HepG2 (cell line): Measurements from ENCODE around the gene TOR4A. TPM values are rescaled to one million over a fixed set of nuclear protein-coding genes. Genes with fewer than 3 reads are reported as not detected.

Experiments used
- JDP2 ChIP-seq: sonication (generic); formaldehyde crosslinking; IDR thresholded peaks from 2 replicates; pipeline ENCODE4 v1.8.1; 2022; ENCODE audit warnings: missing genetic modification reagents, borderline replicate concordance
- MXI1 ChIP-seq: IDR thresholded peaks from 3 replicates; pipeline ENCODE4 v1.6.1; 2012; ENCODE audit warnings: low read depth, low read length, inconsistent platforms, borderline replicate concordance
- NPAS2 ChIP-seq: sonication (generic); formaldehyde crosslinking; IDR thresholded peaks from 2 replicates; pipeline ENCODE4 v1.8.0; 2022; ENCODE audit warnings: mild to moderate bottlenecking, missing genetic modification reagents, borderline replicate concordance
- RAD51 ChIP-seq: fragments of 450-650 bp; IDR thresholded peaks from 2 replicates; pipeline ENCODE4 v1.6.1; 2016; ENCODE audit warnings: borderline replicate concordance
- SIN3B ChIP-seq: fragments of 150-350 bp; IDR thresholded peaks from 2 replicates; pipeline ENCODE4 v1.6.1; 2014; ENCODE audit warnings: low read length
- ZNF354B ChIP-seq: sonication (generic); formaldehyde crosslinking; IDR thresholded peaks from 2 replicates; pipeline ENCODE4 v1.8.0; 2022; ENCODE audit warnings: mild to moderate bottlenecking, missing genetic modification reagents
- ZNF782 ChIP-seq: sonication (generic); formaldehyde crosslinking; IDR thresholded peaks from 2 replicates; pipeline ENCODE4 v1.4.0; 2020; ENCODE audit warnings: missing genetic modification reagents, mild to moderate bottlenecking, borderline replicate concordance
- polyA plus RNA-seq, 8 experiments: library from polyadenylated mRNA; depleted of rRNA in 3 of 8; stranded (reverse) in 7 of 8; unstranded in 1 of 8; fragments of >200 nt; fragmentation: Illumina TruSeq in 4 of 8; extraction: Trizol in 4 of 8; gene quantifications; 2 replicates each; pipeline versions ENCODE4 v1.2.1 to v1.2.3, GENCODE V29; 2011 to 2016; ENCODE audit warnings: low read depth in 4 of 8, missing spikeins in 1 of 8, mixed read lengths in 1 of 8; ENCODE audit not compliant: insufficient read depth in 1 of 8
- total RNA-seq, 5 experiments: library from RNA; depleted of rRNA; stranded (reverse); fragments of >200 nt; fragmentation: Illumina TruSeq; extraction: Trizol; gene quantifications; 2 replicates each; pipeline ENCODE4 v1.2.3, GENCODE V29; 2016; ENCODE audit warnings: low read depth in 1 of 5
- TF ChIP-seq, protein P1 (sequence below), 2 experiments: fragments of 450-650 bp in 1 of 2; sonication (generic) in 1 of 2; formaldehyde crosslinking; IDR thresholded peaks; 2 replicates each; pipeline versions ENCODE4 v1.5.0 to v1.8.0; 2020 to 2022; ENCODE audit warnings: mild to moderate bottlenecking in 1 of 2, missing genetic modification reagents in 1 of 2
- TF ChIP-seq, protein P2 (sequence below): sonication (generic); formaldehyde crosslinking; IDR thresholded peaks from 2 replicates; pipeline ENCODE4 v1.5.0; 2020; ENCODE audit warnings: mild to moderate bottlenecking, missing genetic modification reagents
- TF ChIP-seq, protein P3 (sequence below): sonication (generic); formaldehyde crosslinking; IDR thresholded peaks from 2 replicates; pipeline ENCODE4 v1.5.1; 2020; ENCODE audit warnings: mild to moderate bottlenecking, missing genetic modification reagents
- TF ChIP-seq, protein P4 (sequence below): sonication (generic); formaldehyde crosslinking; IDR thresholded peaks from 2 replicates; pipeline ENCODE4 v1.8.1; 2022; ENCODE audit warnings: low read depth, mild to moderate bottlenecking, missing genetic modification reagents

The TOR4A gene
- total and polyA plus RNA-seq, 2 of the 13 experiments (the other 11 are each of a cell fraction or from before 2014, with no cell fraction given), result 11.1 to 14.2 TPM

DNA sequence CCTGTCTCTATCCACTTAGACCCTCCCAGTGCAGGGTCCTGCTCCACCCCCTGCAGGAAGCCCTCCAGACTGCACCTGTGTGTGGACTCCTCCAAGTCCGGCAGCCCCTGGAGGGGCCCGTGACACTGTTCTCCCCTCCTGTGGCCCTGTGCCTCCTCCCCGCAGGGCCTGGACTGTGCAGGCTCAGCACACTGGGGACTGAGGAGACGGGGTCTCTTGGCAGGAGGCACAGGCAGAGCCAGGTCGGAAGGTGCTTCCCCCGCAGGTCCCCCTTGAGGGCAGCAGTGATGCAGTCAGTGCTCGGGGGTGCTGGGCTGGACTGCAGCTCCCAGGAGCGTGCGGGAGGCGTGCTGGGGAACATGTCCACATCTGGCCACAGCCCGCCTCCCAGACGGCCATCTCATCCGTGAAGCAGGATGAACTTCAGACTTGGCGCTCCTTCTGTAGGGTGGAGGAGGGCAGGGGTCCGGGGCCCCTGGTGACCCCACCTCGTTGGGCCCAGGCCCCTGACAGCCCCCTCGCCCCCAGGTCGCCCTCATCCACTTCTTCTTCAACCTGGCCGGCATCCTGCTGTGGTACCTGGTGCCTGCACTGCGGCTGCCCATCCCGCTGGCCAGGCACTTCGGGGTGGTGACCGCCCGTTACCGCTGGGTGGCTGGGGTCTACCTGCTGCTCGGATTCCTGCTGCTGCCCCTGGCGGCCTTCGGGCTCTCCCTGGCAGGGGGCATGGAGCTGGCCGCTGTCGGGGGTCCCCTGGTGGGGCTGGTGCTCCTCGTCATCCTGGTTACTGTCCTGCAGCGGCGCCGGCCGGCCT lies 41.9 kb upstream of the TOR4A start (continued):
- TF ChIP-seq, protein P1, sequence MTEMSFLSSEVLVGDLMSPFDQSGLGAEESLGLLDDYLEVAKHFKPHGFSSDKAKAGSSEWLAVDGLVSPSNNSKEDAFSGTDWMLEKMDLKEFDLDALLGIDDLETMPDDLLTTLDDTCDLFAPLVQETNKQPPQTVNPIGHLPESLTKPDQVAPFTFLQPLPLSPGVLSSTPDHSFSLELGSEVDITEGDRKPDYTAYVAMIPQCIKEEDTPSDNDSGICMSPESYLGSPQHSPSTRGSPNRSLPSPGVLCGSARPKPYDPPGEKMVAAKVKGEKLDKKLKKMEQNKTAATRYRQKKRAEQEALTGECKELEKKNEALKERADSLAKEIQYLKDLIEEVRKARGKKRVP (CRISPR knock-in tag; IDR thresholded peaks at IDR 0.05), result no peak
- peak; percentile 1; the same call in 1 of the 3 replicates for TF ChIP-seq MXI1
- no peak for TF ChIP-seq RAD51
- TF ChIP-seq, protein P2, sequence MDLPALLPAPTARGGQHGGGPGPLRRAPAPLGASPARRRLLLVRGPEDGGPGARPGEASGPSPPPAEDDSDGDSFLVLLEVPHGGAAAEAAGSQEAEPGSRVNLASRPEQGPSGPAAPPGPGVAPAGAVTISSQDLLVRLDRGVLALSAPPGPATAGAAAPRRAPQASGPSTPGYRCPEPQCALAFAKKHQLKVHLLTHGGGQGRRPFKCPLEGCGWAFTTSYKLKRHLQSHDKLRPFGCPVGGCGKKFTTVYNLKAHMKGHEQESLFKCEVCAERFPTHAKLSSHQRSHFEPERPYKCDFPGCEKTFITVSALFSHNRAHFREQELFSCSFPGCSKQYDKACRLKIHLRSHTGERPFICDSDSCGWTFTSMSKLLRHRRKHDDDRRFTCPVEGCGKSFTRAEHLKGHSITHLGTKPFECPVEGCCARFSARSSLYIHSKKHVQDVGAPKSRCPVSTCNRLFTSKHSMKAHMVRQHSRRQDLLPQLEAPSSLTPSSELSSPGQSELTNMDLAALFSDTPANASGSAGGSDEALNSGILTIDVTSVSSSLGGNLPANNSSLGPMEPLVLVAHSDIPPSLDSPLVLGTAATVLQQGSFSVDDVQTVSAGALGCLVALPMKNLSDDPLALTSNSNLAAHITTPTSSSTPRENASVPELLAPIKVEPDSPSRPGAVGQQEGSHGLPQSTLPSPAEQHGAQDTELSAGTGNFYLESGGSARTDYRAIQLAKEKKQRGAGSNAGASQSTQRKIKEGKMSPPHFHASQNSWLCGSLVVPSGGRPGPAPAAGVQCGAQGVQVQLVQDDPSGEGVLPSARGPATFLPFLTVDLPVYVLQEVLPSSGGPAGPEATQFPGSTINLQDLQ, result no peak
- TF ChIP-seq ZNF354B (CRISPR knock-in tag), result peak; percentile 74; the same call in 1 of the 2 replicates
- TF ChIP-seq JDP2 (CRISPR knock-in tag), result no peak; the same call in 1 of the 2 replicates
- no peak; the same call in 1 of the 2 replicates for TF ChIP-seq SIN3B
- TF ChIP-seq ZNF782 (CRISPR knock-in tag), result no peak; the same call in 1 of the 2 replicates
- no peak for TF ChIP-seq NPAS2
- TF ChIP-seq, protein P3, sequence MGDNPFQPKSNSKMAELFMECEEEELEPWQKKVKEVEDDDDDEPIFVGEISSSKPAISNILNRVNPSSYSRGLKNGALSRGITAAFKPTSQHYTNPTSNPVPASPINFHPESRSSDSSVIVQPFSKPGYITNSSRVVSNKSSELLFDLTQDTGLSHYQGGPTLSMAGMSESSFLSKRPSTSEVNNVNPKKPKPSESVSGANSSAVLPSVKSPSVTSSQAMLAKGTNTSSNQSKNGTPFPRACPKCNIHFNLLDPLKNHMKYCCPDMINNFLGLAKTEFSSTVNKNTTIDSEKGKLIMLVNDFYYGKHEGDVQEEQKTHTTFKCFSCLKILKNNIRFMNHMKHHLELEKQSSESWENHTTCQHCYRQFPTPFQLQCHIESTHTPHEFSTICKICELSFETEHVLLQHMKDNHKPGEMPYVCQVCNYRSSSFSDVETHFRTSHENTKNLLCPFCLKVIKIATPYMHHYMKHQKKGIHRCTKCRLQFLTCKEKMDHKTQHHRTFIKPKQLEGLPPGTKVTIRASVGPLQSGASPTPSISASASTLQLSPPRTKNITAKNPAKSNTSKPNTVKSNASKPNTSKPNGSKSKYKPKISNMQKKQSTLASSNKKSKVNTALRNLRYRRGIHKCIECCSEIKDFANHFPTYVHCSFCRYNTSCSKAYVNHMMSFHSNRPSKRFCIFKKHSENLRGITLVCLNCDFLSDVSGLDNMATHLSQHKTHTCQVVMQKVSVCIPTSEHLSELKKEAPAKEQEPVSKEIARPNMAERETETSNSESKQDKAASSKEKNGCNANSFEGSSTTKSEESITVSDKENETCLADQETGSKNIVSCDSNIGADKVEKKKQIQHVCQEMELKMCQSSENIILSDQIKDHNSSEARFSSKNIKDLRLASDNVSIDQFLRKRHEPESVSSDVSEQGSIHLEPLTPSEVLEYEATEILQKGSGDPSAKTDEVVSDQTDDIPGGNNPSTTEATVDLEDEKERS (CRISPR knock-in tag), result no peak
- TF ChIP-seq, protein P4, sequence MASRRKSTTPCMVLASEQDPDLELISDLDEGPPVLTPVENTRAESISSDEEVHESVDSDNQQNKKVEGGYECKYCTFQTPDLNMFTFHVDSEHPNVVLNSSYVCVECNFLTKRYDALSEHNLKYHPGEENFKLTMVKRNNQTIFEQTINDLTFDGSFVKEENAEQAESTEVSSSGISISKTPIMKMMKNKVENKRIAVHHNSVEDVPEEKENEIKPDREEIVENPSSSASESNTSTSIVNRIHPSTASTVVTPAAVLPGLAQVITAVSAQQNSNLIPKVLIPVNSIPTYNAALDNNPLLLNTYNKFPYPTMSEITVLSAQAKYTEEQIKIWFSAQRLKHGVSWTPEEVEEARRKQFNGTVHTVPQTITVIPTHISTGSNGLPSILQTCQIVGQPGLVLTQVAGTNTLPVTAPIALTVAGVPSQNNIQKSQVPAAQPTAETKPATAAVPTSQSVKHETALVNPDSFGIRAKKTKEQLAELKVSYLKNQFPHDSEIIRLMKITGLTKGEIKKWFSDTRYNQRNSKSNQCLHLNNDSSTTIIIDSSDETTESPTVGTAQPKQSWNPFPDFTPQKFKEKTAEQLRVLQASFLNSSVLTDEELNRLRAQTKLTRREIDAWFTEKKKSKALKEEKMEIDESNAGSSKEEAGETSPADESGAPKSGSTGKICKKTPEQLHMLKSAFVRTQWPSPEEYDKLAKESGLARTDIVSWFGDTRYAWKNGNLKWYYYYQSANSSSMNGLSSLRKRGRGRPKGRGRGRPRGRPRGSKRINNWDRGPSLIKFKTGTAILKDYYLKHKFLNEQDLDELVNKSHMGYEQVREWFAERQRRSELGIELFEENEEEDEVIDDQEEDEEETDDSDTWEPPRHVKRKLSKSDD, result no peak
- TF ChIP-seq, all 625 proteins: peak for 137
